K562 (cell line): ENCODE measurements around the gene IQUB. TPM values are rescaled to one million over a fixed set of nuclear protein-coding genes. Genes with fewer than 3 reads are reported as not detected.
A peak's percentile ranks its signal among the peaks of the same experiment; 100 is the strongest.

Source experiments
- ARID1B ChIP-seq: fragments of 450-650 bp; IDR thresholded peaks from 2 replicates; pipeline ENCODE4 v1.6.1; 2016; ENCODE audit warnings: antibody characterized with exemption, mild to moderate bottlenecking, inconsistent platforms
- ETV5 ChIP-seq: sonication (generic); formaldehyde crosslinking; IDR thresholded peaks from 2 replicates; pipeline ENCODE4 v1.4.0; 2020; ENCODE audit warnings: low read depth, mild to moderate bottlenecking, missing genetic modification reagents
- GTF2F1 ChIP-seq: IDR thresholded peaks from 2 replicates; pipeline ENCODE4 v1.6.1; 2011; ENCODE audit warnings: low read depth, low read length, improper control_type of control experiment
- HDAC1 ChIP-seq, 2 experiments: fragments of 450-650 bp; IDR thresholded peaks; 2 replicates each; pipeline ENCODE4 v1.6.1; 2016 to 2017; ENCODE audit warnings: inconsistent platforms in 1 of 2, mild to moderate bottlenecking in 1 of 2, moderate library complexity in 1 of 2
- ID3 ChIP-seq, 2 experiments: fragments of 250-450 bp in 1 of 2; fragments of 450-650 bp in 1 of 2; sonication (Bioruptor Pico) in 1 of 2; IDR thresholded peaks; 2 replicates each; pipeline versions ENCODE4 v1.6.1 to v1.8.0; 2016 to 2021; ENCODE audit warnings: mild to moderate bottlenecking in 2 of 2, moderate library complexity in 2 of 2, missing compliant biosample characterization in 1 of 2, missing genetic modification characterization in 1 of 2
- IFI16 ChIP-seq: fragments of 250-450 bp; sonication (Bioruptor Pico); IDR thresholded peaks from 2 replicates; pipeline ENCODE4 v2.1.2; 2022; ENCODE audit warnings: mild to moderate bottlenecking, inconsistent platforms
- KAT2B ChIP-seq: IDR thresholded peaks from one replicate; pipeline ENCODE4 v1.6.1; 2012; ENCODE audit warnings: low read depth, mild to moderate bottlenecking, control low read depth, inconsistent platforms, low read length, moderate library complexity
- MCM5 ChIP-seq: fragments of 450-650 bp; IDR thresholded peaks from 2 replicates; pipeline ENCODE4 v1.6.1; 2016; ENCODE audit warnings: low read depth
- PHB ChIP-seq: fragments of 250-450 bp; sonication (Bioruptor Pico); IDR thresholded peaks from 2 replicates; pipeline ENCODE4 v1.5.0; 2021
- SAFB ChIP-seq: fragments of 200-400 bp; formaldehyde crosslinking; IDR thresholded peaks from 2 replicates; pipeline ENCODE4 v1.6.1; 2017; ENCODE audit warnings: low read depth, low read length, borderline replicate concordance
- SMAD2 ChIP-seq: fragments of 150-350 bp; IDR thresholded peaks from 2 replicates; pipeline ENCODE4 v1.6.1; 2014; ENCODE audit warnings: low read depth, mild to moderate bottlenecking, low read length
- ZFPM2 ChIP-seq: fragments of 250-450 bp; sonication (Bioruptor Pico); IDR thresholded peaks from 2 replicates; pipeline ENCODE4 v1.5.1; 2022; ENCODE audit warnings: mild to moderate bottlenecking
- ZHX1 ChIP-seq: fragments of 150-350 bp; conservative IDR thresholded peaks from 2 replicates; pipeline ENCODE4 v1.6.1; 2014; ENCODE audit warnings: low read length
- ZNF282 ChIP-seq: sonication (generic); formaldehyde crosslinking; IDR thresholded peaks from 2 replicates; pipeline ENCODE4 v1.8.1; 2023; ENCODE audit warnings: missing genetic modification reagents
- ZNF347 ChIP-seq: fragments of 450-650 bp; formaldehyde crosslinking; IDR thresholded peaks from 2 replicates; pipeline ENCODE4 v1.4.0; 2020; ENCODE audit warnings: low read depth, mild to moderate bottlenecking, moderate library complexity
- ZNF431 ChIP-seq: sonication (generic); formaldehyde crosslinking; IDR thresholded peaks from 2 replicates; pipeline ENCODE4 v1.8.0; 2022; ENCODE audit warnings: mild to moderate bottlenecking, missing genetic modification reagents
- ZNF512 ChIP-seq: IDR thresholded peaks from 2 replicates; pipeline ENCODE4 v1.6.1; 2016; ENCODE audit warnings: missing genetic modification characterization, missing compliant biosample characterization
- ZNF518B ChIP-seq: fragments of 250-450 bp; sonication (Bioruptor Pico); IDR thresholded peaks from 2 replicates; pipeline ENCODE4 v1.5.0; 2021; ENCODE audit warnings: mild to moderate bottlenecking, moderate library complexity
- ZNF584 ChIP-seq: fragments of 200-800 bp; sonication (Bioruptor generic); IDR thresholded peaks from 2 replicates; pipeline ENCODE4 v1.6.1; 2016; ENCODE audit warnings: low read depth, mild to moderate bottlenecking, missing genetic modification characterization, missing compliant biosample characterization
- ZNF589 ChIP-seq: fragments of 200-800 bp; sonication (Bioruptor generic); IDR thresholded peaks from 2 replicates; pipeline ENCODE4 v1.6.1; 2016; ENCODE audit warnings: low read depth, missing genetic modification characterization, missing compliant biosample characterization
- polyA plus RNA-seq, 8 experiments: library from polyadenylated mRNA; depleted of rRNA in 4 of 8; stranded (reverse) in 5 of 8; unstranded in 3 of 8; fragments of >200 nt; fragmentation: Nextera tagmentation in 2 of 8; fragmentation: Illumina TruSeq in 1 of 8; extraction: Ambion mirVana in 2 of 8; extraction: Trizol in 1 of 8; gene quantifications; 2 replicates each; pipeline versions ENCODE4 v1.2.1 to v1.2.3, GENCODE V29; 2011 to 2014; ENCODE audit warnings: inconsistent platforms in 1 of 8, missing spikeins in 1 of 8
- total RNA-seq, 7 experiments: library from RNA; depleted of rRNA in 6 of 7; stranded (reverse); fragments of >200 nt in 6 of 7; fragmentation: Illumina TruSeq in 2 of 7; extraction: Trizol in 2 of 7; gene quantifications; 2 replicates each; pipeline versions ENCODE4 v1.2.1 to v1.2.3, GENCODE V29; 2011 to 2021; ENCODE audit warnings: low replicate concordance in 1 of 7

IQUB gene
- total and polyA plus RNA-seq, 9 of the 15 experiments (the other 6 are each of a cell fraction or from before 2014, with no cell fraction given): 0.62 to 2.6 (median 1.4) TPM

- TF ChIP-seq ZNF518B (CRISPR knock-in tag) (no peak), ZNF589 (CRISPR knock-in tag) (peak; percentile 58; the same call in 1 of the 2 replicates), ZFPM2 (CRISPR knock-in tag) (no peak), ZNF347 (CRISPR knock-in tag) (no peak), SMAD2 (no peak), ZNF512 (no peak), GTF2F1 (no peak), ZNF431 (CRISPR knock-in tag) (no peak), SAFB (no peak), MCM5 (no peak), IFI16 (no peak), KAT2B (no peak), ID3 (CRISPR knock-in tag; IDR thresholded peaks at IDR 0.05) (no peak), ID3 (tag; IDR thresholded peaks at IDR 0.05) (no peak), ARID1B (peak; percentile 94), HDAC1 (IDR thresholded peaks at IDR 0.05) (peak in 1 of 2 experiments; percentile 97; a peak in 2 of 4 replicates), ZNF282 (CRISPR knock-in tag) (no peak), ZHX1 (no peak), ZNF584 (CRISPR knock-in tag) (no peak), PHB (no peak), ETV5 (0 out of 2 replicates have a peak, but pooled peaks have one; percentile 38)
Observed at GRCh38 chr7:123538189-123538714, 3.9 kb upstream of the IQUB start (continued).
